H9 (cell line): ENCODE measurements around the gene BOD1. TPM values are rescaled to one million over a fixed set of nuclear protein-coding genes. Genes with fewer than 3 reads are reported as not detected.

Source experiments
- DNase-seq: peaks from one replicate; pipeline ENCODE4 v3.0.0-alpha.2; 2017
- H2AFZ ChIP-seq: one replicate; pipeline ENCODE4 v1.6.1; 2013; ENCODE audit warnings: mild to moderate bottlenecking, low read length, control low read depth, moderate library complexity
- H2AK5ac ChIP-seq: 2 replicates; pipeline ENCODE4 v1.6.1; 2013; ENCODE audit warnings: low read length, control low read depth, mixed read lengths; ENCODE audit not compliant: insufficient read length
- H2BK120ac ChIP-seq: one replicate; pipeline ENCODE4 v1.6.1; 2013; ENCODE audit warnings: low read depth, mild to moderate bottlenecking, low read length, control low read depth, inconsistent platforms; ENCODE audit not compliant: poor library complexity, severe bottlenecking
- H2BK12ac ChIP-seq: 2 replicates; pipeline ENCODE4 v1.6.1; 2013; ENCODE audit warnings: low read length, control low read depth, mixed read lengths, low read depth; ENCODE audit not compliant: insufficient read length
- H2BK15ac ChIP-seq: 2 replicates; pipeline ENCODE4 v1.6.1; 2013; ENCODE audit warnings: low read depth, low read length, control low read depth
- H2BK20ac ChIP-seq: one replicate; pipeline ENCODE4 v1.6.1; 2013; ENCODE audit warnings: low read depth, mild to moderate bottlenecking, low read length, control low read depth, inconsistent platforms; ENCODE audit not compliant: poor library complexity, severe bottlenecking
- H2BK5ac ChIP-seq: 2 replicates; pipeline ENCODE4 v1.6.1; 2013; ENCODE audit warnings: low read length, control low read depth, mixed read lengths; ENCODE audit not compliant: insufficient read length
- H3K14ac ChIP-seq: 2 replicates; pipeline ENCODE4 v1.6.1; 2013; ENCODE audit warnings: low read length, control low read depth; ENCODE audit not compliant: insufficient read depth
- H3K18ac ChIP-seq: 2 replicates; pipeline ENCODE4 v1.6.1; 2013; ENCODE audit warnings: low read depth, mild to moderate bottlenecking, mixed read lengths, low read length, control low read depth; ENCODE audit not compliant: insufficient read length
- H3K23ac ChIP-seq: 2 replicates; pipeline ENCODE4 v1.6.1; 2013; ENCODE audit warnings: low read length, control low read depth, mixed read lengths, low read depth; ENCODE audit not compliant: insufficient read length
- H3K23me2 ChIP-seq: 2 replicates; pipeline ENCODE4 v1.6.1; 2013; ENCODE audit warnings: low read depth, mild to moderate bottlenecking, mixed read lengths, low read length, control low read depth; ENCODE audit not compliant: insufficient read length, poor library complexity, severe bottlenecking
- H3K27ac ChIP-seq: 2 replicates; pipeline ENCODE4 v1.5.1; 2013; ENCODE audit warnings: low read length, control low read depth, mixed read lengths, low read depth; ENCODE audit not compliant: insufficient read length
- H3K27me3 ChIP-seq: 2 replicates; pipeline ENCODE4 v1.6.1; 2013; ENCODE audit warnings: low read length, control low read depth, inconsistent platforms; ENCODE audit not compliant: insufficient read depth
- H3K4ac ChIP-seq: 2 replicates; pipeline ENCODE4 v1.6.1; 2013; ENCODE audit warnings: low read depth, mild to moderate bottlenecking, control low read depth, inconsistent platforms, low read length, moderate library complexity
- H3K4me1 ChIP-seq: 2 replicates; pipeline ENCODE4 v1.6.1; 2013; ENCODE audit warnings: low read length, control low read depth, inconsistent platforms; ENCODE audit not compliant: insufficient read depth
- H3K4me2 ChIP-seq: 2 replicates; pipeline ENCODE4 v1.6.1; 2013; ENCODE audit warnings: low read length, control low read depth, mixed read lengths; ENCODE audit not compliant: insufficient read length, insufficient read depth
- H3K56ac ChIP-seq: 2 replicates; pipeline ENCODE4 v1.6.1; 2013; ENCODE audit warnings: low read depth, mild to moderate bottlenecking, mixed read lengths, low read length, control low read depth; ENCODE audit not compliant: insufficient read length
- H3K79me1 ChIP-seq: 2 replicates; pipeline ENCODE4 v1.6.1; 2013; ENCODE audit warnings: low read depth, mild to moderate bottlenecking, moderate library complexity, low read length, control low read depth, inconsistent platforms; ENCODE audit not compliant: insufficient read depth, poor library complexity, severe bottlenecking
- H3K79me2 ChIP-seq: 2 replicates; pipeline ENCODE4 v1.6.1; 2013; ENCODE audit warnings: low read length, control low read depth, inconsistent platforms; ENCODE audit not compliant: insufficient read depth
- H3K9ac ChIP-seq: 2 replicates; pipeline ENCODE4 v1.6.1; 2013; ENCODE audit warnings: low read length, control low read depth, mixed read lengths; ENCODE audit not compliant: insufficient read length; ENCODE audit errors: extremely low read depth
- H3K9me3 ChIP-seq: one replicate; pipeline ENCODE4 v1.6.1; 2013; ENCODE audit warnings: low read depth, low read length, inconsistent platforms; ENCODE audit not compliant: control insufficient read depth
- H3T11ph ChIP-seq: one replicate; pipeline ENCODE4 v1.6.1; 2013; ENCODE audit warnings: mild to moderate bottlenecking, low read length, control low read depth, inconsistent platforms
- H4K20me1 ChIP-seq: one replicate; pipeline ENCODE4 v1.6.1; 2013; ENCODE audit not compliant: control insufficient read depth, insufficient read length, insufficient read depth
- H4K5ac ChIP-seq: 2 replicates; pipeline ENCODE4 v1.6.1; 2013; ENCODE audit warnings: low read depth, mild to moderate bottlenecking, mixed read lengths, low read length, control low read depth; ENCODE audit not compliant: insufficient read length
- H4K8ac ChIP-seq: replicated peaks from 2 replicates; pipeline ENCODE4 v1.6.1; 2013; ENCODE audit warnings: low read length, control low read depth, mixed read lengths, low read depth; ENCODE audit not compliant: insufficient read length
- H4K91ac ChIP-seq: 2 replicates; pipeline ENCODE4 v1.6.1; 2013; ENCODE audit warnings: low read depth, mild to moderate bottlenecking, moderate library complexity, mixed read lengths, low read length, control low read depth; ENCODE audit not compliant: insufficient read length
- H3K27ac Mint-ChIP-seq, 3 experiments: 2 replicates in 2 of 3; 3 replicates in 1 of 3; pipeline ENCODE4 v1.8.0; 2020 to 2021; ENCODE audit warnings: mixed read lengths in 3 of 3, mild to moderate bottlenecking in 1 of 3, moderate library complexity in 1 of 3
- H3K27me3 Mint-ChIP-seq: 2 replicates; pipeline ENCODE4 v1.8.0; 2021; ENCODE audit warnings: low read depth, mild to moderate bottlenecking, moderate library complexity, mixed read lengths
- H3K36me3 Mint-ChIP-seq, 3 experiments: 2 replicates in 2 of 3; 3 replicates in 1 of 3; pipeline ENCODE4 v1.8.0; 2020 to 2021; ENCODE audit warnings: low read depth in 3 of 3, mixed read lengths in 3 of 3; ENCODE audit not compliant: insufficient read depth in 1 of 3
- H3K4me1 Mint-ChIP-seq, 2 experiments: 2 replicates each; pipeline ENCODE4 v1.8.0; 2020; ENCODE audit warnings: mixed read lengths in 2 of 2
- H3K4me3 Mint-ChIP-seq, 2 experiments: 2 replicates in 1 of 2; 3 replicates in 1 of 2; pipeline ENCODE4 v1.8.0; 2020 to 2021; ENCODE audit warnings: mild to moderate bottlenecking in 2 of 2, mixed read lengths in 2 of 2, moderate library complexity in 1 of 2
- H3K9me3 Mint-ChIP-seq, 2 experiments: 2 replicates in 1 of 2; 3 replicates in 1 of 2; pipeline ENCODE4 v1.8.0; 2020; ENCODE audit warnings: mild to moderate bottlenecking in 2 of 2, mixed read lengths in 2 of 2, moderate library complexity in 1 of 2
- CTCF ChIP-seq: fragments of 200-600 bp; sonication (generic); conservative IDR thresholded peaks from 3 replicates; pipeline ENCODE4 v1.8.0; 2021; ENCODE audit warnings: antibody characterized with exemption, mild to moderate bottlenecking
- WGBS: extraction: QIAGEN DNeasy Blood & Tissue Kit; methylation state at CpG from one replicate; pipeline ENCODE4 v1.1.7; 2013; ENCODE audit warnings: missing lambda C conversion rate, low lambda C conversion rate, mixed read lengths; ENCODE audit not compliant: insufficient read length; ENCODE audit errors: extremely low coverage; 5-methylcytosine and 5-hydroxymethylcytosine counted together
- total RNA-seq: library from RNA; stranded (reverse); gene quantifications from 2 replicates; pipeline ENCODE4 v1.2.1, GENCODE V29; 2021

BOD1 gene
- total RNA-seq, 1 experiment from 2014 or later = 121 TPM

DNA sequence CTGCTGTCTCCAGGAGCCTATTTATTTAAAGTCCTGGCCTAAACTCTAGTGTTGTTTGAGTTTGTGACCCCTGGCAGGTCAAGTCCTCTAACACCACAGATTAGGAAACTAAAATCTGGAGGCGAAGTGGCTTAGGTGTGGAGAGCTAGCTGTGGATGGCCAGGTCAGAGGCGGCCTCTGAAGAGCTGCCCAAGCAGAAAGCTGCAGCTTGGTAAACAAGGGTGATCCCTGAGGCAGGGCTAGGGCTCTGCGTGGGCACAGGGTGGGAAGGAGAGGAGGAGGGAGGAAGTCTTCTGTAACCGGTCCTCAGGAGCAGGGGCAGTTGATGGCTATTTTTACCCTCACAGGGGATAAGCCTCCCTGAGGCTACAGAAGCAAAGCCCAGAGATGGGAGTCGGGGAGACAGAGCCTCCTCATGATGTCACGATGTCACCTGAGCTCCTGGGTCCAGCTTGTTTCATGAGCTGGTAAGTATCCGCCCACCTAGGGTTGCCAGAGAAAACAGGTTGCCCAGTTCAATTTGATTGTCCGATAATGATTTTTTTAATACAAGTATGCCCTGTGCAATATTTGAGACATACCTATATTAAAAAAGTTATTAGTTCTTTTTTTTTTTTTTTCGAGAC is 25.9 kb upstream of the BOD1 start:
- TF ChIP-seq CTCF = no peak
- Histone ChIP-seq H3K9me3 (no peaks in the 10 kb centered on the region), H3K56ac (no peak overlapping the region), H3K9ac (no peak overlapping the region), H4K20me1 (no peaks in the 10 kb centered on the region), H4K91ac (no peak overlapping the region), H3K18ac (no peak overlapping the region), H4K8ac (no peak overlapping the region), H3K79me2 (no peaks in the 10 kb centered on the region), H3K79me1 (no peaks in the 10 kb centered on the region), H3K4ac (no peak overlapping the region), H3K27ac (no peak overlapping the region), H3K4me2 (no peak overlapping the region), H2BK5ac (no peak overlapping the region), H3K27me3 (no peaks in the 10 kb centered on the region), H3K14ac (no peak overlapping the region), H4K5ac (no peak overlapping the region), H2AFZ (no peak overlapping the region), H2BK15ac (no peak overlapping the region), H2BK12ac (no peak overlapping the region), H3K23ac (no peak overlapping the region), H2AK5ac (no peak overlapping the region), H3K4me1 (peaks cover 7% of the 10 kb centered on the region; the same call in 1 of the 2 replicates), H2BK20ac (no peak overlapping the region), H2BK120ac (no peak overlapping the region), H3T11ph (no peak overlapping the region), H3K23me2 (no peaks in the 10 kb centered on the region)
- no peaks in the 10 kb centered on the region; a peak in 1 of 7 replicates for H3K36me3 Mint-ChIP-seq
- H3K27ac Mint-ChIP-seq = peak overlapping the region in 2 of 3 experiments; percentile 70 to 85; a peak in 1 of 7 replicates
- WGBS = no CpG with 5 or more reads among the region's 9 CpGs
- H3K4me1 Mint-ChIP-seq = peaks cover 63% of the 10 kb centered on the region in 2 experiments
- H3K4me3 Mint-ChIP-seq = no peak overlapping the region
- peaks cover 6% of the 10 kb centered on the region for H3K27me3 Mint-ChIP-seq
- DNase-seq = peak; percentile 25
- H3K9me3 Mint-ChIP-seq = no peaks in the 10 kb centered on the region
